GM19372 (cell line): ENCODE results near the gene RAI1.

ENCODE experiments used
- ATAC-seq: cut with Tn5 transposase; IDR thresholded peaks from one replicate; pipeline ENCODE4 v1.9.1; 2021; ENCODE audit warnings: mild to moderate bottlenecking, low read depth, moderate library complexity; ENCODE audit not compliant: unreplicated experiment

Gene RAI1

GRCh38 chr17:17696882-17697633 lies 15.8 kb downstream of the RAI1 start:
- ATAC-seq: no peak

GRCh38 chr17:17698371-17698770 lies 17.1 kb downstream of the RAI1 start:
- ATAC-seq: no peak

GRCh38 chr17:17698869-17699351 lies 17.7 kb downstream of the RAI1 start:
- ATAC-seq: no peak

- ATAC-seq: no peak
Observed at GRCh38 chr17:17699491-17699890, 18.2 kb downstream of the RAI1 start.

GRCh38 chr17:17700251-17700969 lies 19.2 kb downstream of the RAI1 start:
- ATAC-seq: no peak

- no peak for ATAC-seq
Observed at GRCh38 chr17:17701112-17701511, 19.9 kb downstream of the RAI1 start.

GRCh38 chr17:17701658-17702057 lies 20.4 kb downstream of the RAI1 start:
- ATAC-seq: no peak

GRCh38 chr17:17702449-17703139 lies 21.3 kb downstream of the RAI1 start:
- no peak for ATAC-seq

- ATAC-seq: no peak
Observed at GRCh38 chr17:17703140-17703919, 22.1 kb downstream of the RAI1 start.

- ATAC-seq: no peak
Observed at GRCh38 chr17:17704931-17705330, 23.7 kb downstream of the RAI1 start.

GRCh38 chr17:17706140-17707060 lies 25.1 kb downstream of the RAI1 start:
- no peak for ATAC-seq

GRCh38 chr17:17708295-17708694 lies 27.0 kb downstream of the RAI1 start:
- ATAC-seq: no peak

- ATAC-seq: no peak
Observed at GRCh38 chr17:17708816-17709215, 27.6 kb downstream of the RAI1 start.

GRCh38 chr17:17709815-17710321 lies 28.6 kb downstream of the RAI1 start:
- ATAC-seq: no peak

- ATAC-seq: no peak
Observed at GRCh38 chr17:17710355-17710727, 29.1 kb downstream of the RAI1 start.

- ATAC-seq: no peak
Observed at GRCh38 chr17:17710728-17711541, 29.7 kb downstream of the RAI1 start.

- ATAC-seq: no peak
Observed at GRCh38 chr17:17711641-17712162, 30.4 kb downstream of the RAI1 start.

- ATAC-seq: no peak
Observed at GRCh38 chr17:17712268-17712924, 31.1 kb downstream of the RAI1 start.
